Upper lobe of right lung (tissue), 1 donor: Measurements from ENCODE around the gene ARHGAP1. TPM values are rescaled to one million over a fixed set of nuclear protein-coding genes. Genes with fewer than 3 reads are reported as not detected.
A peak's percentile ranks its signal among the peaks of the same experiment; 100 is the strongest.

Experiments used
- ATAC-seq: fragments of 200-7000 bp; cut with Tn5 transposase; one replicate; pipeline ENCODE4 v1.9.1; 2020; ENCODE audit warnings: mild to moderate bottlenecking, moderate library complexity
- DNase-seq: peaks from one replicate; pipeline ENCODE4 v3.0.0-alpha.2; 2020
- H3K27ac ChIP-seq: fragments of 200-600 bp; one replicate; pipeline ENCODE4 v1.8.0; 2022
- H3K27me3 ChIP-seq: fragments of 200-600 bp; one replicate; pipeline ENCODE4 v1.8.0; 2022; ENCODE audit warnings: mild to moderate bottlenecking
- H3K36me3 ChIP-seq: fragments of 200-600 bp; one replicate; pipeline ENCODE4 v1.8.0; 2022
- H3K4me1 ChIP-seq: fragments of 200-600 bp; one replicate; pipeline ENCODE4 v1.8.0; 2022
- H3K4me3 ChIP-seq: fragments of 200-600 bp; one replicate; pipeline ENCODE4 v1.8.0; 2022; ENCODE audit warnings: mild to moderate bottlenecking
- H3K9me3 ChIP-seq: fragments of 200-600 bp; one replicate; pipeline ENCODE4 v1.8.0; 2022
- CTCF ChIP-seq: fragments of 200-600 bp; IDR thresholded peaks from one replicate; pipeline ENCODE4 v1.8.0; 2022; ENCODE audit warnings: antibody characterized with exemption
- intact Hi-C: fragments of 100-400 bp; cut with DNase I; formaldehyde crosslinking; loops from one replicate; pipeline ENCODE4 v1.11.0; 2022
- total RNA-seq: library from RNA; stranded (reverse); fragmentation: NEBNext Ultra II Directional; extraction: Animal tissue kit (Norgen Biotek cat#: 25700); gene quantifications from one replicate; pipeline ENCODE4 v1.2.1, GENCODE V29; 2021
- donor health status: DM: no; HTN: yes; CAD: no; lungs with severe emphysema.

ARHGAP1 gene
- total RNA-seq, 1 donor from 2014 or later: 62.8 TPM

- Histone ChIP-seq H3K9me3 (no peaks in the 10 kb centered on the region), H3K4me1 (no peaks in the 10 kb centered on the region), H3K27ac (no peak overlapping the region), H3K27me3 (no peaks in the 10 kb centered on the region), H3K4me3 (no peak overlapping the region), H3K36me3 (no peaks in the 10 kb centered on the region)
- no peak for TF ChIP-seq CTCF
- DNase-seq (no peak), ATAC-seq (no peak)
- intact Hi-C loops: no loop called here
Measured at GRCh38 chr11:46722566-46723358, 22.3 kb upstream of the ARHGAP1 start.

- DNase-seq (no peak), ATAC-seq (no peak)
- Histone ChIP-seq H3K4me1 (no peaks in the 10 kb centered on the region), H3K9me3 (no peaks in the 10 kb centered on the region), H3K27ac (no peak overlapping the region), H3K27me3 (no peaks in the 10 kb centered on the region), H3K36me3 (no peaks in the 10 kb centered on the region), H3K4me3 (no peak overlapping the region)
- no peak for TF ChIP-seq CTCF
- intact Hi-C loops: no loop called here
Measured at GRCh38 chr11:46721286-46721685, 20.9 kb upstream of the ARHGAP1 start.

DNA sequence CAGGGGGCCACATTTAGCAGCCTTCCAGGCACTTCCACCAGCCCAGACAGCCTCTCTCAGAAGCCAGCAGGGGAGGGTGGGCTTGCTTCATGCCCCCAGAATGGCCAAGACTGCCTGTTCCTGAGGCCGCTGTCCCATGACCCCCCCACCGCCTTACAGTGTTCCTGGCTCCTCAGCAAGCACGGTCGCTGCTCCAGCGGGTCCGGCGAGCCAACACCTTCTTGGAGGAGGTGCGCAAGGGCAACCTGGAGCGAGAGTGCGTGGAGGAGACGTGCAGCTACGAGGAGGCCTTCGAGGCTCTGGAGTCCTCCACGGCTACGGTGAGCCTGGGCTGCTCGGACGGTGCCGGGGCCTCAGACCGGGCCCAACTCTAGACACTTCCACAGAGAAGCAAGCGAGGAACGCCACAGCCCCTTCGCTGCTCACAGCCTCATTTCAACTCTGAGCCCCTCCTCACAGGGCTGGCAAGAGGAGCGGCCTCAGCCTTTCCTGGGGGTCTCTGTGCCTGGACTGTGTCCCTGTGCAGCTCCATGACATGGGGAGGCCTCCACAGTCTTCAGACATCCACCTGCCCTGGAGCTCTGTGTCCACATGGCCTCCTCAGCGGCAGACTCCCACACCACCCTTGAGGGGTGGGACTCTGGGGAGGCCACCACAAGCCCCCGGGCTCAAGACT, 19.3 kb upstream of the ARHGAP1 start:
- TF ChIP-seq CTCF: no peak
- intact Hi-C loops: no loop called here
- ATAC-seq (peak; percentile 6), DNase-seq (no peak)
- Histone ChIP-seq H3K4me3 (no peak overlapping the region), H3K27me3 (no peaks in the 10 kb centered on the region), H3K36me3 (no peaks in the 10 kb centered on the region), H3K9me3 (no peaks in the 10 kb centered on the region), H3K27ac (no peak overlapping the region), H3K4me1 (no peaks in the 10 kb centered on the region)

- intact Hi-C loops: no loop called here
Measured at GRCh38 chr11:46719048-46719542, 18.7 kb upstream of the ARHGAP1 start, which contains the start of gene F2. Gene F2, plus strand, starts transcription at chr11:46719213. Its CDS starts 23 bp downstream, at chr11:46719236.

More at GRCh38 chr11:46719048-46719542, 18.7 kb upstream of the ARHGAP1 start, which contains the start of gene F2:
- no peak for DNase-seq
- Histone ChIP-seq H3K4me1 (no peaks in the 10 kb centered on the region), H3K36me3 (no peaks in the 10 kb centered on the region), H3K4me3 (no peak within 1 kb of the TSS), H3K27me3 (no peaks in the 10 kb centered on the region), H3K27ac (no peak within 1 kb of the TSS), H3K9me3 (no peaks in the 10 kb centered on the region)
- no peak for TF ChIP-seq CTCF
- ATAC-seq: peak; percentile 6
